Fibroblast of villous mesenchyme (primary cell): ENCODE results near the gene THSD7B. TPM values are rescaled to one million over a fixed set of nuclear protein-coding genes. Genes with fewer than 3 reads are reported as not detected.

Source experiments
- DNase-seq: peaks from one replicate; pipeline ENCODE4 v3.0.0-alpha.2; 2010; ENCODE audit warnings: low read depth
- H3K4me3 ChIP-seq: 2 replicates; pipeline ENCODE4 v1.5.1; 2011; ENCODE audit warnings: low read depth, mild to moderate bottlenecking, low read length
- total RNA-seq: library from RNA; depleted of rRNA; stranded (reverse); fragments of >200 nt; gene quantifications from 2 replicates; pipeline ENCODE4 v1.2.3, GENCODE V29; 2012
- TF ChIP-seq, protein P1 (sequence below): IDR thresholded peaks from 2 replicates; pipeline ENCODE4 v1.5.1; 2012; ENCODE audit warnings: low read depth, mild to moderate bottlenecking, low read length; ENCODE audit not compliant: insufficient read depth

Gene THSD7B
- total RNA-seq, 1 donor, result 1.3 TPM

DNA sequence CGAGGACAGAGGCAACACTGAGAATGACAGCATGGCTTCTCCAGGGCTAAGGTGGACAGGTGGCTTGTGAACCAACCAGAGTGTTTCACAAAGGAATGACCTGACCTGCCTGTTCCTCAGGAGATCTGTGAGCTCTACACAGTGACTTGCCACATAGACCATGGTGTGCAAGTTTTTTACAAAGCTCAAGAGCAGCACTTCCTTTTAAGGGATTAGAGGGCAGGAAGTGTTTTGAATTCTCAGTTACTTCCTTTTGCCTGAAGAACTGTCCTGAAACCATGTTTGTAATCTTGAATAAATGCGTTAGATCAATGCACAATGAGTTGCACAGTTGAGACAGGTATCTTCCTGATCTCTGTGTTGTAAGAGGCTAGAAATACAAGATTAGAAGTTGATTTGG is 421.9 kb downstream of the THSD7B start:
- no peak overlapping the region for H3K4me3 ChIP-seq
- TF ChIP-seq, protein P1, sequence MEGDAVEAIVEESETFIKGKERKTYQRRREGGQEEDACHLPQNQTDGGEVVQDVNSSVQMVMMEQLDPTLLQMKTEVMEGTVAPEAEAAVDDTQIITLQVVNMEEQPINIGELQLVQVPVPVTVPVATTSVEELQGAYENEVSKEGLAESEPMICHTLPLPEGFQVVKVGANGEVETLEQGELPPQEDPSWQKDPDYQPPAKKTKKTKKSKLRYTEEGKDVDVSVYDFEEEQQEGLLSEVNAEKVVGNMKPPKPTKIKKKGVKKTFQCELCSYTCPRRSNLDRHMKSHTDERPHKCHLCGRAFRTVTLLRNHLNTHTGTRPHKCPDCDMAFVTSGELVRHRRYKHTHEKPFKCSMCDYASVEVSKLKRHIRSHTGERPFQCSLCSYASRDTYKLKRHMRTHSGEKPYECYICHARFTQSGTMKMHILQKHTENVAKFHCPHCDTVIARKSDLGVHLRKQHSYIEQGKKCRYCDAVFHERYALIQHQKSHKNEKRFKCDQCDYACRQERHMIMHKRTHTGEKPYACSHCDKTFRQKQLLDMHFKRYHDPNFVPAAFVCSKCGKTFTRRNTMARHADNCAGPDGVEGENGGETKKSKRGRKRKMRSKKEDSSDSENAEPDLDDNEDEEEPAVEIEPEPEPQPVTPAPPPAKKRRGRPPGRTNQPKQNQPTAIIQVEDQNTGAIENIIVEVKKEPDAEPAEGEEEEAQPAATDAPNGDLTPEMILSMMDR, result no peak
- no peak for DNase-seq

GRCh38 chr2:137190411-137191195 is 425.3 kb downstream of the THSD7B start:
- TF ChIP-seq, protein P1, result no peak
- no peak overlapping the region for H3K4me3 ChIP-seq
- no peak for DNase-seq

- no peak for DNase-seq
- TF ChIP-seq, protein P1, result no peak
- H3K4me3 ChIP-seq, result no peak overlapping the region
These were observed 427.3 kb downstream of the THSD7B start for GRCh38 chr2:137192366-137193310.

DNA sequence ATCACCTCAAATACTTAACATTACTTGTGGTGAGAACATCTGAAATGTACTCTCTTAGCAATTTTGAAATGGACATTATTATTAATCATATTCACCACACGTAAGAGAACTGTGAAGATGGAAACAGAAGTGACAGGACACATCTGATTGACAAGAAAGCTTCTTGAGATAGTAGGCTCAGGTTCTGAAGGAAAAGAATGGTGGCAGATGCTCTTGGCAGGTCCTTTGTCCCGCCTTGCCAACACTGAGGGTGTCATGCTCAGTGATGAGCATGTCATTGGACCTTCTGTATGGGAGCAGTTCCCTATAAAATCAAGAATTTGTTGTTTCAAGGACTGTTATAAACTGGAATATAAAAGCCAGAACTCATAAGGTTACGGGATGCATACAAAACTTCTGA is 428.1 kb downstream of the THSD7B start:
- no peak overlapping the region for H3K4me3 ChIP-seq
- TF ChIP-seq, protein P1, result no peak
- no peak for DNase-seq

DNA sequence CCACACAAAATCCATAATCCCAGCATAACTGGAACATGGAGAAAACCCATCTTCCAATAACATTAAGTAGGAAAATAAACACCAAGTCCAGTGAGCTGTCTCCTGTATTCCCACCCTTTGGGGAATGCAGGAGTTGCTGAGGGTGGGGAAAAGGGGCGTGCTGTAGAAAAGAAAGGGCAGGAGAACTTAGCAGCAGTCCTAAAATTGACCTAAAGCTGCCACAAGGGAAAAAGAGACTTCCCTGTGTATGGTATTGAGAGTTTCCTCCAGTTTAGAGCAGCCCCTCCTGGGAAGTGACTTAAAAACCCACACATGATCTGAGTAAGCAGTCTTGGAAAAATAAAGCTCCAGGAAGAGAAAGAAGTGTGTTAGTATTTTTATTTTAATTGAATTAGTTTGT is 428.8 kb downstream of the THSD7B start:
- TF ChIP-seq, protein P1, result no peak
- DNase-seq, result no peak
- H3K4me3 ChIP-seq, result no peak overlapping the region

DNA sequence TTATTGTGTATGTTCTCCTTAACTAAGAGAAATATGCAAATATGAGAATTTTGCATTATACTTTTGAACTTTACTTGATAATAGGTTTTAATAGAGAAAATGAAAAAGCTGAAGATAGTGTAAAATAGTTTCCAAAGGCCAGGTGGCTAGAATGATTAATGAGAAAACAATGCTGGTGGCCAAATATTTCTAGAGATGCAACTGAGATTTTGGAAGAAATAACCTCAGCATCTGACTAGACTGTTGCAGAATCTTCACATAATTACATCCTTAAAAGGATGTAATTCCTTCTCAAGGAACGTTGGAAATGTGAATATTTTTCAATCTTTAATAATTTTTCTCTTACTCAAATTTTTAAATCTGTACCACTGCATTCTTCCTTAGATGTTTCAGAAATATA is 434.4 kb downstream of the THSD7B start:
- no peak for DNase-seq
- H3K4me3 ChIP-seq, result no peak overlapping the region
- TF ChIP-seq, protein P1, result no peak
